ENCODE data around the gene UBE2A.

DNA sequence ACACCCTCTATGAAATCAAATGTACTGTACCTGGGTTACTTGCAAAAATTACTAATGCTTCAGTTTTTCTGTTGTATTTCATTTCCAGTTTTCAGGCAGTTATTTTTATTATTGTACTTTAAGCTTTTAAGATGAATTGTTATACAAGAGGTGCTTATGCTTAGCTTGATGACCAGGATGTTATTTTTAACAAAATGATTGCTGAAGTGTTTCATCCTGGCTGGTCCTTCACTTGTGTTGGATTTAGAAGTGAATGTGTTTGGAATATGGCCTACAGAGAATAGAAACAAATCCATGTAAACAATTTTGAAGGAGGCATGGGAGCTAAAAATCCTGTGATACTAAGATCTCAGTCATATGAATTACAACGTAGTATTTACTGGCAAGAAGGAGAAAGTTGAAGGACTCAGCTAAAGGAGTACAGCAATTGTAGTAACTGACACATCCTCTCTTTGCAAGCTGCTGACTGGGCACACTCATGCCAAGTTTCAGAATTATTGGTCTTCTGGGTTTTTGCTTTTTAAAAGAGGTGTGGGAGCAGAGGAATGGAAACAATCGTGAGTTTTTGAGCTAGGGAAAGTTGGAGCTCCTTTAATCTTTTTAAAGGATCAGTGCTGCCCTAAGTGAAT, 9.2 kb downstream of the UBE2A start:
- TF ChIP-seq CTCF (IDR thresholded peaks at IDR 0.05; ENCODE audit: low read length) (no peak), EZH2 (IDR thresholded peaks at IDR 0.05; ENCODE audit: borderline replicate concordance, low read length) (no peak)

Data from OCI-LY1 (cell line).